ENCODE measurements around the gene ART3. TPM values are rescaled to one million over a fixed set of nuclear protein-coding genes. Genes with fewer than 3 reads are reported as not detected.

Gene ART3
- total RNA-seq, 2 donors from 2014 or later = 0.92 TPM; not detected in 1

DNA sequence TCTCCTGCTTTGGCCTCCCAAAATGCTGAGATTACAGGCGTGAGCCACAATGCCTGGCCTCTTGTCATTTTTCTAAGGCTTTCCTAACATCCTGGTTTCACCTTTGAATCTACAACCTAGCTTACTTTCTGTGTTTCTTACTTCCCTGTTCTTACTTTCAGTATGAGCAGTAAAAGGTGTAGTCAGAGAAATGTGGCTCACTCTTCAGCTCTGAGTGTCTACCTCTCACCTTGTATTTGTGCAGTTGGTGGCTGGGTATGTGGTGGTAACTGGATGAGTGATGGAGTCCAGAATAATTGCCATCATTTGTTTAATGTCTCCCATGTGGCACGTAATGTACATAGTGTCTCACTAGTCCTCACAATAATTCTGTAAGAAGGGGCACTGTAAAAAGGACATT lies 19.5 kb upstream of the ART3 start:
- H3K27ac Mint-ChIP-seq = no peak overlapping the region
- WGBS, 2 experiments (ENCODE audit: insufficient coverage in 1 of 2, insufficient read length in 1 of 2) = 88 to 100% methylated on average over 1 to 2 of the region's 2 CpGs
- H3K9me3 Mint-ChIP-seq = peaks cover 5% of the 10 kb centered on the region

DNA sequence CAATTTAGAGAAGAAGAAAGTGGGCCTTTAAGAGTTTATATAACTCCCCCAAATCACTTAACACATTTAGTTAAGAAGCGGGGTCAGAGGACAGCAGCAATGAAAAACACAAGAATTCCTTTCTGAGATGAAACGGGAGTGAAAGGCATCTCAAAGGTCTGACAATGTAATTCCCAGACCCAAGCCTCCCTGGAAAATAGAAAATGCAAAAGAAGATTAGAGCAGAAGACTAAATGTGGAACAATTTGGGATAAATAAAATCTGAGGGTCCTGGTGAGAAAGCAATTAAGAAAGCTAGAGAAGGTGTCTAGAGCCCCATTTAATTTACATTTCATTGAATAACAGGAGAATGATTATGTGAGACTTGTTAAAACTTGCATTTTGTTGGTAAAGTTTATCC lies 19.1 kb upstream of the ART3 start:
- Histone ChIP-seq H3K27ac (ENCODE audit: low read depth, low read length) (no peak overlapping the region), H3K4me3 (ENCODE audit: low read length) (no peak overlapping the region), H3K4me1 (ENCODE audit: control insufficient read depth, insufficient read depth, low read length) (no peaks in the 10 kb centered on the region), H3K9ac (ENCODE audit: extremely low read depth, low read length, poor library complexity, severe bottlenecking) (no peak overlapping the region), H3K27me3 (ENCODE audit: control insufficient read depth, insufficient read depth, low read length, poor library complexity, severe bottlenecking) (no peaks in the 10 kb centered on the region), H3K9me3 (ENCODE audit: control insufficient read depth, low read length) (no peaks in the 10 kb centered on the region), H3K36me3 (ENCODE audit: control insufficient read depth, insufficient read depth, low read length) (no peaks in the 10 kb centered on the region)
- peaks cover 32% of the 10 kb centered on the region for H3K4me1 Mint-ChIP-seq
- no peak for DNase-seq
- H3K27me3 Mint-ChIP-seq (ENCODE audit: insufficient read depth) = no peaks in the 10 kb centered on the region
- peaks cover under 1% of the 10 kb centered on the region for H3K9me3 Mint-ChIP-seq
- WGBS, 2 experiments (ENCODE audit: insufficient coverage in 1 of 2, insufficient read length in 1 of 2) = 69 to 78% methylated on average over 1 to 2 of the region's 2 CpGs
- no peak overlapping the region for H3K4me3 Mint-ChIP-seq
- TF ChIP-seq, protein P1, sequence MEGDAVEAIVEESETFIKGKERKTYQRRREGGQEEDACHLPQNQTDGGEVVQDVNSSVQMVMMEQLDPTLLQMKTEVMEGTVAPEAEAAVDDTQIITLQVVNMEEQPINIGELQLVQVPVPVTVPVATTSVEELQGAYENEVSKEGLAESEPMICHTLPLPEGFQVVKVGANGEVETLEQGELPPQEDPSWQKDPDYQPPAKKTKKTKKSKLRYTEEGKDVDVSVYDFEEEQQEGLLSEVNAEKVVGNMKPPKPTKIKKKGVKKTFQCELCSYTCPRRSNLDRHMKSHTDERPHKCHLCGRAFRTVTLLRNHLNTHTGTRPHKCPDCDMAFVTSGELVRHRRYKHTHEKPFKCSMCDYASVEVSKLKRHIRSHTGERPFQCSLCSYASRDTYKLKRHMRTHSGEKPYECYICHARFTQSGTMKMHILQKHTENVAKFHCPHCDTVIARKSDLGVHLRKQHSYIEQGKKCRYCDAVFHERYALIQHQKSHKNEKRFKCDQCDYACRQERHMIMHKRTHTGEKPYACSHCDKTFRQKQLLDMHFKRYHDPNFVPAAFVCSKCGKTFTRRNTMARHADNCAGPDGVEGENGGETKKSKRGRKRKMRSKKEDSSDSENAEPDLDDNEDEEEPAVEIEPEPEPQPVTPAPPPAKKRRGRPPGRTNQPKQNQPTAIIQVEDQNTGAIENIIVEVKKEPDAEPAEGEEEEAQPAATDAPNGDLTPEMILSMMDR (conservative IDR thresholded peaks at IDR 0.05) = no peak
- no peaks in the 10 kb centered on the region for H3K36me3 Mint-ChIP-seq (ENCODE audit: low read depth)
- H3K27ac Mint-ChIP-seq = no peak overlapping the region

More for the DNA sequence above, 19.5 kb upstream of the ART3 start:
- Mint-ChIP-seq H3K4me3 (no peak overlapping the region), H3K27me3 (ENCODE audit: insufficient read depth) (no peaks in the 10 kb centered on the region), H3K4me1 (peaks cover 32% of the 10 kb centered on the region), H3K36me3 (ENCODE audit: low read depth) (no peaks in the 10 kb centered on the region)
- Histone ChIP-seq H3K36me3 (ENCODE audit: control insufficient read depth, insufficient read depth, low read length) (no peaks in the 10 kb centered on the region), H3K4me1 (ENCODE audit: control insufficient read depth, insufficient read depth, low read length) (no peaks in the 10 kb centered on the region), H3K27ac (ENCODE audit: low read depth, low read length) (no peak overlapping the region), H3K9me3 (ENCODE audit: control insufficient read depth, low read length) (no peaks in the 10 kb centered on the region), H3K4me3 (ENCODE audit: low read length) (no peak overlapping the region), H3K9ac (ENCODE audit: extremely low read depth, low read length, poor library complexity, severe bottlenecking) (no peak overlapping the region), H3K27me3 (ENCODE audit: control insufficient read depth, insufficient read depth, low read length, poor library complexity, severe bottlenecking) (no peaks in the 10 kb centered on the region)
- TF ChIP-seq, protein P1 (conservative IDR thresholded peaks at IDR 0.05) = no peak
- DNase-seq = no peak

DNA sequence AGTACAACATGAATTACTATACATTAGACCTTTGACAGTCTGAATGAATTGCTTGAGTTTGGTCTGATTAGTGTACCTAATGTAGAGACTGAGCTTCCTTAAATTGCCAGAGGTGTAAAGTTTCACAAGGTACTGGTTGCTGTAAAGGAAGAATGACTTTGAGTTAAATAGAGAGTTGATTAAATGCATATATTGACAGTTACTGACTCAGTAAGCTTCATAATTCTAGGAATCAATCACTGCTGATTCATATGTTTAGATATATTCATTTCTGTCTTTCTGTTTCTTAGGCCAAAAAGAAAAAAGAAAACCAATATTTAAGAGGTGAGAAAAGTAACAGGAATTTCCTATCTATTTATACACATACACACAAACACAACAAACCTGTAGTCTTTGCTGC lies 16.2 kb upstream of the ART3 start:
- Histone ChIP-seq H3K27ac (ENCODE audit: low read depth, low read length) (no peak overlapping the region), H3K4me1 (ENCODE audit: control insufficient read depth, insufficient read depth, low read length) (no peaks in the 10 kb centered on the region), H3K27me3 (ENCODE audit: control insufficient read depth, insufficient read depth, low read length, poor library complexity, severe bottlenecking) (no peaks in the 10 kb centered on the region), H3K9me3 (ENCODE audit: control insufficient read depth, low read length) (no peaks in the 10 kb centered on the region), H3K36me3 (ENCODE audit: control insufficient read depth, insufficient read depth, low read length) (no peaks in the 10 kb centered on the region), H3K4me3 (ENCODE audit: low read length) (no peak overlapping the region), H3K9ac (ENCODE audit: extremely low read depth, low read length, poor library complexity, severe bottlenecking) (no peak overlapping the region)
- DNase-seq = no peak
- no peaks in the 10 kb centered on the region for H3K9me3 Mint-ChIP-seq
- H3K27ac Mint-ChIP-seq = no peak overlapping the region
- no peak overlapping the region for H3K4me3 Mint-ChIP-seq
- peaks cover 35% of the 10 kb centered on the region for H3K4me1 Mint-ChIP-seq
- H3K36me3 Mint-ChIP-seq (ENCODE audit: low read depth) = no peaks in the 10 kb centered on the region
- H3K27me3 Mint-ChIP-seq (ENCODE audit: insufficient read depth) = no peaks in the 10 kb centered on the region
- TF ChIP-seq, protein P1 (conservative IDR thresholded peaks at IDR 0.05) = no peak

Data from endodermal cell (in vitro differentiated cells).